BJ (cell line): ENCODE results near the gene PPP2R5D. TPM values are rescaled to one million over a fixed set of nuclear protein-coding genes. Genes with fewer than 3 reads are reported as not detected.

Experiments used
- CTCF ChIA-PET: fragments of 350-600 bp; formaldehyde crosslinking; extraction: SDS; loops from one replicate; lab custom pipeline; 2021; ENCODE audit warnings: antibody characterized with exemption, inconsistent platforms; lab: Yijun Ruan, JAX
- POLR2A ChIA-PET: fragments of 300-600 bp; sonication (Branson Sonifier 250); formaldehyde crosslinking; extraction: SDS; loops from one replicate; lab custom pipeline; 2021; ENCODE audit warnings: antibody characterized with exemption; lab: Charles Lee
- DNase-seq: peaks from one replicate; pipeline ENCODE4 v3.0.0-alpha.2; 2011; ENCODE audit warnings: low read depth
- H3K27me3 ChIP-seq: 2 replicates; pipeline ENCODE4 v1.6.0; 2011; ENCODE audit warnings: low read length; ENCODE audit not compliant: control insufficient read depth, insufficient read depth
- H3K36me3 ChIP-seq: 2 replicates; pipeline ENCODE4 v1.5.1; 2011; ENCODE audit warnings: low read length; ENCODE audit not compliant: control insufficient read depth, insufficient read depth
- H3K4me3 ChIP-seq: 2 replicates; pipeline ENCODE4 v1.5.1; 2011; ENCODE audit warnings: low read depth, mild to moderate bottlenecking, control low read depth, low read length
- polyA plus RNA-seq: library from polyadenylated mRNA; depleted of rRNA; stranded (reverse); fragments of >200 nt; gene quantifications from 2 replicates; pipeline ENCODE4 v1.2.3, GENCODE V29; 2011
- TF ChIP-seq, protein P1 (sequence below): IDR thresholded peaks from 2 replicates; pipeline ENCODE4 v1.5.1; 2011; ENCODE audit warnings: low read depth, mild to moderate bottlenecking, control low read depth, inconsistent platforms, low read length, moderate library complexity; ENCODE audit not compliant: insufficient read depth

PPP2R5D gene
- polyA plus RNA-seq, 1 experiment, result 61.8 TPM

DNA sequence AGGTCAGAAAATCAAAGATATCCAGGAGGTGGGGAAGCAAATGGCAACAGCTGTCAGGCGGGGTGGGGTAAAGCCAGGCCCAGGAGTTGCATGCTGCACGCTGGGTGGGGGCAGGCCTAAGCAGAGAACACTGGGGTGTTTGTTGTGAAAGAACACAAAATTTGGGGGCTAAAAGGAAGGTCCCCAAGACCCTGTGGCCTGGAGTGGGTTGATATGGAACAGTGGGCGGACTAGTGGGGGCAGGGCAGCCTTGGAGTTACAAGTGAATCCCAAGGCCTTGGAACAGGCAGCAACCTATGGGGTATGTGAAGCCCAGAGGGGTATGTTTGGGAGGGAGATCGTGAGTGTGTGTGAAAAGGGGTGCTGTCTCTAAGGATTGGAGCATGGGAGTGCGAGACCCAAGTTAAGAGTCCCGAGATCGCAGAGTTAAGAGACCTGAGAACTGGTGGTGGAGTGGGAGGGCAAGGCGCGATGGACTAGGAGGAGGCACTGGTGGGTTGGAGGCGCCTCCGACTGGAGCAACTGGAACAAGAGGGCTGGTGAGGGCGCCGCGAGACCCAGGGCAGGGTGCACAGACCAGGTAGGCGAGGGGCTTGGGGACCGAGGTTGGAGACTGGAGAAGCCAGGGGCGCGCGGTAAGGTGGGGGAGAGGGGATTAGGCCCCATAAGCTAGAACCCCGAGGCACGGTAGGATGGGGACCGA lies 68.6 kb downstream of the PPP2R5D start:
- ChIA-PET POLR2A (interaction anchor here (0.6 to 1.0 kb wide), 3 partner anchors 39 to 124 kb away, joined by 3 to 5 read pairs (median 4); partner anchors contain the start of genes CNPY3, KLHDC3 and PPP2R5D), CTCF (interaction anchor here (1.9 to 3.1 kb wide), 2 partner anchors 39 to 90 kb away, joined by 5 to 12 read pairs; partner anchors contain the start of genes KLHDC3 and MEA1)
- TF ChIP-seq, protein P1, sequence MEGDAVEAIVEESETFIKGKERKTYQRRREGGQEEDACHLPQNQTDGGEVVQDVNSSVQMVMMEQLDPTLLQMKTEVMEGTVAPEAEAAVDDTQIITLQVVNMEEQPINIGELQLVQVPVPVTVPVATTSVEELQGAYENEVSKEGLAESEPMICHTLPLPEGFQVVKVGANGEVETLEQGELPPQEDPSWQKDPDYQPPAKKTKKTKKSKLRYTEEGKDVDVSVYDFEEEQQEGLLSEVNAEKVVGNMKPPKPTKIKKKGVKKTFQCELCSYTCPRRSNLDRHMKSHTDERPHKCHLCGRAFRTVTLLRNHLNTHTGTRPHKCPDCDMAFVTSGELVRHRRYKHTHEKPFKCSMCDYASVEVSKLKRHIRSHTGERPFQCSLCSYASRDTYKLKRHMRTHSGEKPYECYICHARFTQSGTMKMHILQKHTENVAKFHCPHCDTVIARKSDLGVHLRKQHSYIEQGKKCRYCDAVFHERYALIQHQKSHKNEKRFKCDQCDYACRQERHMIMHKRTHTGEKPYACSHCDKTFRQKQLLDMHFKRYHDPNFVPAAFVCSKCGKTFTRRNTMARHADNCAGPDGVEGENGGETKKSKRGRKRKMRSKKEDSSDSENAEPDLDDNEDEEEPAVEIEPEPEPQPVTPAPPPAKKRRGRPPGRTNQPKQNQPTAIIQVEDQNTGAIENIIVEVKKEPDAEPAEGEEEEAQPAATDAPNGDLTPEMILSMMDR, result no peak
- Histone ChIP-seq H3K4me3 (peak overlapping the region; percentile 78), H3K36me3 (peaks cover 14% of the 10 kb centered on the region), H3K27me3 (no peaks in the 10 kb centered on the region)
- no peak for DNase-seq

DNA sequence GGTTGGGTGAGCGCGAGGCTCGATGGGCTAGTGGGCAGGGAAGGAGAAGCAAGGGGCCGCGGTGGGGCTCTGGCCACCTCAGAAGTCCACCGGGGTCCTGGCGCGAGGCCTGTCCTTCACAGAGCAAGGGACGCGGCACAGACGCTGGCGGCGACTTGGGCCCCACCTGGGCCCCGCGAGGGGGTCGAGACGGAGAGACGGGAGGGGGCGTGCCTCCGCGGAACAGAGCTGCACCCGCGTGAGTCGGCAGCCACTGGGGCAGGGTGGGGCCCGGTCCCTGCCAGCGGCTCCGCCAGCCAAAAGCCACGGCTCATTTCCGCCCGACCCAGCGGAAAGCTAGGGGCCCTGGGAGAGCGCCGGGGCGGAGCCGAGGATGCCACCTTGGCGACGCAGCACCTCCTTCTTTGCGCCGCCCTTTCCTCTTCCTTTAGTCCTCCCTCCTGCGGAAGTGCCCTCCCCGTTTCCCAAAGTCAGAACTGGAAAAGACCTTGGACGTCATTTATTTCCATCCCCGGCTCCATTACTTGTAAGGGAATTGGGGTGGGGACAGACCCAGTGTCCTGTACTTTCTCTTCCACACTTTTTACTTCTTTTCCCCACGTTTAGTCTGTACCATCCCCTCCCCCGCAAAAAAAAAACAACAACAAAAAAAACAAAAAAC lies 69.3 kb downstream of the PPP2R5D start, which contains the start of gene CUL7:
Gene CUL7, minus strand, starts transcription at position 307 of the 661 bp plus-strand sequence. CDS start 1,063 bp downstream, outside the sequence.
- CTCF ChIA-PET, result interaction anchor here (1.9 to 3.1 kb wide), 2 partner anchors 40 to 90 kb away, joined by 5 to 12 read pairs; partner anchors contain the start of genes KLHDC3 and MEA1
- POLR2A ChIA-PET, result interaction anchor here (0.5 to 1.0 kb wide), 6 partner anchors 9 to 124 kb away, joined by 3 to 18 read pairs (median 4); partner anchors contain the start of genes CNPY3, KLHDC3 and PPP2R5D
- peak; percentile 75 for DNase-seq
- no peaks in the 10 kb centered on the region for H3K27me3 ChIP-seq
- TF ChIP-seq, protein P1, result no peak
- peaks cover 11% of the 10 kb centered on the region for H3K36me3 ChIP-seq
- H3K4me3 ChIP-seq, result peak within 1 kb of the TSS; percentile 78

DNA sequence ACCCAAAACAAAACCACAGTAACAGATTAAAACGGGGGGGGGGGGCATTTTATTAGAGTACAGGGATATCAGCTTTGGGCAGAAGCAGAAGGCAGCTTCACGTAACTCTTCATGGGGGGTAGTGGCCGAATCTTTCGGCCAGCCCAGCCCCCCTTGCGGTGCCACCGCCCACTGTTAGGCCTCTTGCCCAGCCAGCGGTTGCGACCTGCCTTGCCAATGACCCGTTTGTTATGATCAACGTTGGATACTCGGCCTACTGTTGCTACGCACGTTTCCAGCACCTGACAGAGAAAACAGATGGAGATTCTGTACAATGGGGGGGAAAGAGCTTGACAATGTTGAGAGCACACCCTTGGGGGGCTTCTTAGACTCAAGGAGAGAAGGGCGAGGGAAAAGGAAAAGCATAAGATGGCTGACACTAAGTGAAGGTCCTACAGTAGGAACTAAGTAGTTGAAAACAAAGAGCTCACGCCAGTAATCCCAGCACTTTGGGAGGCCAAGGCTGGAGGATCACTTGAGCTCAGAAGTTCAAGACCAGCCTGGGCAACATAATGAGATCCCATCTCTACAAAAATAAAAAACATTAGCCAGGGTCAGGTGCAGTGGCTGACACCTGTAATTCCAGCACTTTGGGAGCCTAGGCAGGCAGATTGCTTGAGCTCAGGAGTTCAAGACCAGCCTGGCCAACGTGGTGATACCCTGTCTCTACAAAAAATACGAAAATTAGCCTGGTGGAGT lies 70.0 kb downstream of the PPP2R5D start:
- DNase-seq, result no peak

DNA sequence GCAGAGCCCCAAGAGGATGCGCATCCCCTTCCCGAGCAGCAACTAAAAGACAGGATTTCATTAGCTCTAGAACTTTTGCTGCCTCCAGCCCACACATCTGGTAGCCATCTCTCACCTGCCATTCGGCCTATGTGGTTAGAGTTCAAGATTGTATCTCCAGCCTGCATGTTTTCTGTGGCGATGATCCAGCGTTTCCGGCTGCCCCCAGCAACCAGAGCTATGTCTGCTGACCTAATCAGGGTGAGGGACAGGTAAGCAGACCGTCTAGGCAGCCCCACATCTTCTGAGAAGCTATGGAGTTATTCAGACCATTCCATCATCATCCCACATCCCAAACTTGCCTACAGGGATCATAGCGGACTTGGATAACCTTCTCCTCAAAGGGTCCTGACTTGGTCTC lies 71.6 kb downstream of the PPP2R5D start:
- POLR2A ChIA-PET, result no interaction called here
- H3K27me3 ChIP-seq, result no peaks in the 10 kb centered on the region
- no peak overlapping the region for H3K4me3 ChIP-seq
- no peak for DNase-seq
- CTCF ChIA-PET, result interaction anchor here (1.0 kb wide), 1 partner anchor 74 kb away, joined by 5 read pairs; no protein-coding TSS in a partner anchor
- H3K36me3 ChIP-seq, result peaks cover under 1% of the 10 kb centered on the region
- TF ChIP-seq, protein P1, result no peak

More for the DNA sequence above, 70.0 kb downstream of the PPP2R5D start:
- peak overlapping the region; percentile 20; the same call in 1 of the 2 replicates for H3K4me3 ChIP-seq
- H3K27me3 ChIP-seq, result no peaks in the 10 kb centered on the region
- ChIA-PET CTCF (interaction anchor here (0.9 to 3.1 kb wide), 4 partner anchors 40 to 117 kb away, joined by 4 to 12 read pairs (median 6); partner anchors contain the start of genes KLHDC3 and MEA1), POLR2A (interaction anchor here (0.5 to 1.0 kb wide), 5 partner anchors 9 to 125 kb away, joined by 4 to 18 read pairs (median 4); partner anchors contain the start of genes CNPY3 and KLHDC3)
- TF ChIP-seq, protein P1, result no peak
- H3K36me3 ChIP-seq, result peaks cover 8% of the 10 kb centered on the region
